ENCODE measurements around the gene LDAH. TPM values are rescaled to one million over a fixed set of nuclear protein-coding genes. Genes with fewer than 3 reads are reported as not detected.
"Not testable (repeated sequence)": the region's sequence is repeated elsewhere in the genome, so short reads cannot be mapped to it uniquely, and the experiment has no call there.

Gene LDAH
- total RNA-seq, 1 donor from 2014 or later = 35.9 TPM

- no peak overlapping the region for H3K27ac Mint-ChIP-seq
- H3K9me3 Mint-ChIP-seq = peaks cover 3% of the 10 kb centered on the region
- intact Hi-C loops (cut with micrococcal nuclease) = loop anchor here (5.0 kb wide), 2 partner anchors 43 to 172 kb away; partner anchors contain the start of gene HS1BP3
- peaks cover 3% of the 10 kb centered on the region for H3K27me3 Mint-ChIP-seq (ENCODE audit: low read depth)
- peaks cover 14% of the 10 kb centered on the region for H3K4me1 Mint-ChIP-seq (ENCODE audit: low read depth)
- H3K4me3 Mint-ChIP-seq (ENCODE audit: low read depth) = peak overlapping the region; percentile 13
- DNase-seq (ENCODE audit: low spot score) = no peak
- H3K36me3 Mint-ChIP-seq (ENCODE audit: low read depth) = peaks cover 7% of the 10 kb centered on the region
These were observed 1.0 kb upstream of the LDAH start for GRCh38 chr2:20823917-20824316.

DNA sequence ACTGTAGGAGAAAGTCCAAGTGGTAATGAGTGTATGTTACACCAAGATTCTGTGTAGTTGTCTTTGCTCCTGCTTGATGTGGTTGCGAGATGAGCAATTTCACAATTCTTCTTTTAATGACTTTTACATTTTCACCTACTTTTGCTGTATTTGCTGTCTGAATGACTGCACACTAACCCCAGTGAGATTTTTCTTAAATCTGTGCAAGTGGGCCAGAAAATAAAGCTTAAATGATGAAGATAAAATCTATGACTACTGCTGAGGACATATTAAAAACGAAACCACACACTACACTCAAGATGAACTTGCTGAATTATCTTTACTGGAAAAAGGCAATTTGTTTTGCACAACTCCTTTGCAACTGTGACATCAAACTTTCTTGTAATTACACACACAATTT lies 4.1 kb downstream of the LDAH start:
- Mint-ChIP-seq H3K4me1 (ENCODE audit: low read depth) (peaks cover 29% of the 10 kb centered on the region), H3K4me3 (ENCODE audit: low read depth) (peak overlapping the region; percentile 5), H3K36me3 (ENCODE audit: low read depth) (peaks cover 22% of the 10 kb centered on the region), H3K27ac (peak overlapping the region; percentile 22), H3K9me3 (peaks cover 3% of the 10 kb centered on the region), H3K27me3 (ENCODE audit: low read depth) (no peaks in the 10 kb centered on the region)
- intact Hi-C loops (cut with micrococcal nuclease) = loop anchor here (2.0 to 5.0 kb wide), 2 partner anchors 47 to 454 kb away; no protein-coding TSS in a partner anchor
- no peak for DNase-seq (ENCODE audit: low spot score)

GRCh38 chr2:20815216-20815615 lies 7.7 kb downstream of the LDAH start:
- Mint-ChIP-seq H3K36me3 (ENCODE audit: low read depth) (peaks cover 15% of the 10 kb centered on the region), H3K27ac (no peak overlapping the region), H3K9me3 (no peaks in the 10 kb centered on the region), H3K4me3 (ENCODE audit: low read depth) (no peak overlapping the region), H3K27me3 (ENCODE audit: low read depth) (no peaks in the 10 kb centered on the region), H3K4me1 (ENCODE audit: low read depth) (peaks cover 22% of the 10 kb centered on the region)
- intact Hi-C loops (cut with micrococcal nuclease) = loop anchor here (5.0 kb wide), 1 partner anchor 43 kb away; no protein-coding TSS in a partner anchor
- no peak for DNase-seq (ENCODE audit: low spot score)

DNA sequence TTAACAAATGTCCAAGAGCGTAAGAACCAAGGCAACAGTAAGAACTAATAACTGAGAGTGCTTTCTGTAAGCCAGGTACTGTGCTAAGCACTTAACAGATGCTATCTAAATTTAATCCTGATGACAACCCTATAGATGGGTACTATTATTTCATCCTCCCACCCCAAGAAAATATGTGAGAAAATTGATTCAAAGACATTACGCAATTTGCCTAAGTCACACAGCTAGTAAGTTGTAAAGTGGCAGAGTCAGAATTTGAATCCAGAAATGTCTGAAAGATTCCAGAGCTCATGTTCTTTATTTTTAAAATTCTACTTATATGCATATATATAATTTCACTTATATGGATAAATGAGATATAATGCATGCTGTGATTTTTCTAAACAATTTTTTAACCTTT lies 10.1 kb downstream of the LDAH start:
- Mint-ChIP-seq H3K27ac (no peak overlapping the region), H3K4me3 (ENCODE audit: low read depth) (no peak overlapping the region), H3K9me3 (no peaks in the 10 kb centered on the region), H3K4me1 (ENCODE audit: low read depth) (peaks cover 9% of the 10 kb centered on the region), H3K27me3 (ENCODE audit: low read depth) (no peaks in the 10 kb centered on the region), H3K36me3 (ENCODE audit: low read depth) (peaks cover 7% of the 10 kb centered on the region)
- intact Hi-C loops (cut with micrococcal nuclease) = no loop called here
- DNase-seq (ENCODE audit: low spot score) = no peak

DNA sequence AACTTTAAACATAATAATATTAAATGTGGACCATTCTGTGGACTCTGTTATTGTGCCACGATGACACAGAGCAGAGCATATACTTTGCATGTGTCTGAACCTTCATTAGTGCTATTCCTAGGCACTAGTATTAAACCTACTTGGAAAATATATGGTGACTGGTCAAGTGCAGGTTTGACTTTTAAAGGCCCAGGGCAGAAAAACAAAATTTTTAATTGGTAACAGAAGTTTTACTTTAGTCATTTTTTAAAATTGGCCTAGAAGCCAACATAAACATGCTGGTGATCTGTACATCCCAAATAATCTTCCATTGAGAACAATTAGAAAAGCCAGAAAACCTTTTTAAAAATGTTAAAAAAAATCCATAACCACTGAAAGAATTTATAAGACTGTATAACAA lies 16.6 kb downstream of the LDAH start:
- no peak for DNase-seq (ENCODE audit: low spot score)
- Mint-ChIP-seq H3K36me3 (ENCODE audit: low read depth) (no peaks in the 10 kb centered on the region), H3K27ac (no peak overlapping the region), H3K4me3 (ENCODE audit: low read depth) (no peak overlapping the region), H3K9me3 (no peaks in the 10 kb centered on the region), H3K4me1 (ENCODE audit: low read depth) (peaks cover 2% of the 10 kb centered on the region), H3K27me3 (ENCODE audit: low read depth) (no peaks in the 10 kb centered on the region)
- intact Hi-C loops (cut with micrococcal nuclease) = no loop called here

GRCh38 chr2:20803974-20804373 lies 18.9 kb downstream of the LDAH start:
- Mint-ChIP-seq H3K27me3 (ENCODE audit: low read depth) (no peaks in the 10 kb centered on the region), H3K4me3 (ENCODE audit: low read depth) (no peak overlapping the region), H3K9me3 (no peaks in the 10 kb centered on the region), H3K27ac (no peak overlapping the region), H3K4me1 (ENCODE audit: low read depth) (peaks cover 2% of the 10 kb centered on the region), H3K36me3 (ENCODE audit: low read depth) (no peaks in the 10 kb centered on the region)
- intact Hi-C loops (cut with micrococcal nuclease) = no loop called here
- DNase-seq (ENCODE audit: low spot score) = no peak

DNA sequence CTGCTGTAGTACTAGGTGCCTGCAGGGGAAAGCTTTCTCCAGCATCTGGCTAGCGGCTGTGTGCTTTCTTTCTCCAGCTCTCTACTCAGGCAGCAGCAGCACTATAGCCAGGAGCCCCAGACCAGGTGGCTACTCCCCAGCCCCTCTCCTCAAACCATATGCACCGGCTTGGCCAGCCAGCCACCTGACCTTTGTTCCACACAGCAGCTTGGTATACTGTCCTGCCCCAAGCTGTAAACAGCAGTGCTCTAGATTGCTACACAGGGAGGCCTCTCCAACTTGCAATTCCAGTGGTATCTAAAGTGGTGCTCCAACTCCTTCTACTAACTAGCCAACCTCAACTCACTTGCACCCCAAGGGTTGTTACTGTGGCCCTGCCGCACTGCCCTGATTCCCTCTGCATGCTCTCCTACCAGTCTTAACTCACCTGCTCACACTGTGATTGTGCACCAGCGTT lies 19.6 kb downstream of the LDAH start:
- intact Hi-C loops (cut with micrococcal nuclease) = no loop called here
- no peak overlapping the region for H3K27ac Mint-ChIP-seq
- peaks cover under 1% of the 10 kb centered on the region for H3K36me3 Mint-ChIP-seq (ENCODE audit: low read depth)
- DNase-seq (ENCODE audit: low spot score) = no peak
- H3K4me3 Mint-ChIP-seq (ENCODE audit: low read depth) = no peak overlapping the region
- no peaks in the 10 kb centered on the region for H3K9me3 Mint-ChIP-seq
- peaks cover 2% of the 10 kb centered on the region for H3K4me1 Mint-ChIP-seq (ENCODE audit: low read depth)
- no peaks in the 10 kb centered on the region for H3K27me3 Mint-ChIP-seq (ENCODE audit: low read depth)

GRCh38 chr2:20797096-20797495 lies 25.8 kb downstream of the LDAH start:
- no peak for DNase-seq (ENCODE audit: low spot score)
- Mint-ChIP-seq H3K4me1 (ENCODE audit: low read depth) (peaks cover 14% of the 10 kb centered on the region), H3K36me3 (ENCODE audit: low read depth) (peaks cover 45% of the 10 kb centered on the region), H3K27me3 (ENCODE audit: low read depth) (no peaks in the 10 kb centered on the region), H3K9me3 (peaks cover 13% of the 10 kb centered on the region), H3K4me3 (ENCODE audit: low read depth) (no peak overlapping the region), H3K27ac (no peak overlapping the region)
- intact Hi-C loops (cut with micrococcal nuclease) = no loop called here

DNA sequence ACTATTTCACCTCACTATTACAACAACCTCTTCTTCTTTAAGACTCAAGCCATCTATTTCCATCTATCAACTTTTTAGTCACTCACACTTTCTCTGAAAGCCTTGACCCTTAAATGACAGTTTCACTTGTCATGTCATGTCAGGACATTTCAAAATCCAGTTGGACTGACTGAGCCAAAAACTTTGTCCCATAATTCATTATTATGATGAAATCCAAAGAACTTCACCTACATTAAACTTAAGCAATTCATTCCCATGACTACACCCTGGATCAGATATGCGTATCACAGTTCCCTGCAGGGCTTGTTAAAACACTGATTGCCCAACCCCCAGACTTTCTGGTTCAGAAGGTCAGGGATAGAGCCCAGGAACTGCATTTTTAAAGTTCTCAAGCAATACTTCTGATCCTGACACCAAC lies 26.5 kb downstream of the LDAH start:
- Mint-ChIP-seq H3K27ac (no peak overlapping the region), H3K36me3 (ENCODE audit: low read depth) (peaks cover 45% of the 10 kb centered on the region), H3K27me3 (ENCODE audit: low read depth) (no peaks in the 10 kb centered on the region), H3K4me1 (ENCODE audit: low read depth) (peaks cover 14% of the 10 kb centered on the region), H3K4me3 (ENCODE audit: low read depth) (no peak overlapping the region), H3K9me3 (peaks cover 13% of the 10 kb centered on the region)
- DNase-seq (ENCODE audit: low spot score) = no peak
- intact Hi-C loops (cut with micrococcal nuclease) = no loop called here

DNA sequence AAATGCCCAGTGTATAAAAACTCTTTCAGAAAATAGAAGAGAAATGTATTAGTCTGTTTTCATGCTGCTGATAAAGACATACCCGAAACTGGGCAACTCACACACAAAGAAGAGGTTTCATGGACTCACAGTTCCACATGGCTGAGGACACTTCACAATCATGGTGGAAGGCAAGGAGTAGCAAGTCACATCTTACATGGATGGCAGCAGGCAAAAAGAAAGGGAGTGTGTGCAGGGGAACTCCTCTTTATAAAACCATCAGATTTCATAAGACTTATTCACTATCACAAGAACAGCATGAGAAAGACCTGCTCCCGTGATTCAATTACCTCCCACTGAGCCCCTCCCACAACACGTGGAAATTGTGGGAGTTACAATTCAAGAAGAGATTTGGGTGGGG lies 29.0 kb downstream of the LDAH start:
- not testable (repeated sequence) for H3K27me3 Mint-ChIP-seq (ENCODE audit: low read depth)

GRCh38 chr2:20781656-20782265 lies 41.1 kb downstream of the LDAH start:
- H3K27ac Mint-ChIP-seq = no peak overlapping the region
- intact Hi-C loops (cut with micrococcal nuclease) = loop anchor here (2.0 kb wide), 1 partner anchor 181 kb away; no protein-coding TSS in a partner anchor

More for the DNA sequence above, 29.0 kb downstream of the LDAH start:
- H3K4me3 Mint-ChIP-seq (ENCODE audit: low read depth); intact Hi-C loops (cut with micrococcal nuclease); DNase-seq (ENCODE audit: low spot score); H3K27ac Mint-ChIP-seq: not testable (repeated sequence)
- Mint-ChIP-seq H3K9me3 (peaks cover 13% of the 10 kb centered on the region), H3K4me1 (ENCODE audit: low read depth) (peaks cover 14% of the 10 kb centered on the region), H3K36me3 (ENCODE audit: low read depth) (peaks cover 50% of the 10 kb centered on the region)

GRCh38 chr2:20771299-20771698 lies 51.6 kb downstream of the LDAH start:
- DNase-seq (ENCODE audit: low spot score) = no peak
- Mint-ChIP-seq H3K27ac (no peak overlapping the region), H3K36me3 (ENCODE audit: low read depth) (peaks cover 36% of the 10 kb centered on the region), H3K9me3 (no peaks in the 10 kb centered on the region), H3K27me3 (ENCODE audit: low read depth) (no peaks in the 10 kb centered on the region), H3K4me3 (ENCODE audit: low read depth) (no peak overlapping the region), H3K4me1 (ENCODE audit: low read depth) (peaks cover 9% of the 10 kb centered on the region)
- intact Hi-C loops (cut with micrococcal nuclease) = loop anchor here (5.0 kb wide), 1 partner anchor 46 kb away; no protein-coding TSS in a partner anchor

More at GRCh38 chr2:20781656-20782265, 41.1 kb downstream of the LDAH start:
- Mint-ChIP-seq H3K36me3 (ENCODE audit: low read depth) (no peaks in the 10 kb centered on the region), H3K4me3 (ENCODE audit: low read depth) (no peak overlapping the region), H3K9me3 (no peaks in the 10 kb centered on the region), H3K27me3 (ENCODE audit: low read depth) (no peaks in the 10 kb centered on the region), H3K4me1 (ENCODE audit: low read depth) (peaks cover 13% of the 10 kb centered on the region)
- DNase-seq (ENCODE audit: low spot score) = no peak

- intact Hi-C loops (cut with micrococcal nuclease) = no loop called here
- Mint-ChIP-seq H3K36me3 (ENCODE audit: low read depth) (peaks cover 34% of the 10 kb centered on the region), H3K27ac (no peak overlapping the region), H3K27me3 (ENCODE audit: low read depth) (no peaks in the 10 kb centered on the region), H3K9me3 (no peaks in the 10 kb centered on the region), H3K4me3 (ENCODE audit: low read depth) (no peak overlapping the region), H3K4me1 (ENCODE audit: low read depth) (peaks cover 11% of the 10 kb centered on the region)
- DNase-seq (ENCODE audit: low spot score) = no peak
These were observed 55.9 kb downstream of the LDAH start for GRCh38 chr2:20766798-20767644.

Measured in activated T-helper 2 cell treated with anti-CD3 and anti-CD28 coated beads, Interferon-gamma antibody, Interleukin-2, Interleukin-4, amounts not matched to agents 10 μg/mL and 5 μg/mL and 100 μg/mL, durations not matched to agents 14 hours and 24 hours and 36 hours (primary cell).